Measurements from ENCODE around the gene ARHGAP27.
"Not testable (repeated sequence)": the region's sequence is repeated elsewhere in the genome, so short reads cannot be mapped to it uniquely, and the experiment has no call there.

The ARHGAP27 gene

DNA sequence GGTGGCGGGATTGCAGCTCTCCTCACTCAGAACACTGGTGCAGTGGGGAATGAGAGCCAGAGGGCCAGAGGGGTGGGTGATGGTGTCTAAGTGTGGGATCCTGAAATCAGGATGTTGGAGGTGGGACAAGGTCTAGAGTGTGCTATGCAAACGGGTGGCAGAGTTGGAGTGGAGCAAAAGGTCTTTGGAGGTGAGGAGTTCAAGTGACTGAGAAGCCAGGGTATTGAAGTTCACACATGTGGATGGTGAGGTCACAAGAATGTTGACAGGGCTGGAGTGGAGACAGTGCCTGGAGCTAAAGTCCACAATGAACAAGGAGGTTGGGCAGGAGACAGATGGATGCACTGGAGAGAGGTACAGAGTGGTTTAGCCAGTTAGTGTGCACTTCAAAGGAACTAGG lies 77.6 kb downstream of the ARHGAP27 start:
- DNase-seq = no peak

GRCh38 chr17:45353043-45353442 lies 79.6 kb downstream of the ARHGAP27 start:
- peak; percentile 20 for DNase-seq

GRCh38 chr17:45351831-45352230 lies 80.8 kb downstream of the ARHGAP27 start:
- DNase-seq = no peak

DNA sequence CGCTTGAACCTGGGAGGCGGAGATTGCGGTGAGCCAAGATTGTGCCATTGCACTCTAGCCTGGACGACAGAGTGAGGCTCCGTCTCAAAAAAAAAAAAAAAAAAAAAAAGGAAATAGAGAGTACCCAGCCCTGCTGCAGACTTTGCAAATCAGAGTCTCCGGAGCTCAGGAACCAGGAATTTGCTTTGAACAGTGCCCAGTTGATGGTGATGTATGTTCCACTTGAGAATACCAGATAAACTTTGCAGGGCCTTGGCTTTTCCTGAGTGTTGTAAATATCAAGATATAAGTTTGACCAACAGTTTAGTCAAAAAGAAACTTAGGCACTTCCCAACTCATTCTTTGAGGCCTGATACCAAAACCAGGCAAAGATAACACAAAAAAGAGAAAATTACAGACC lies 85.2 kb downstream of the ARHGAP27 start:
- DNase-seq = no peak

DNA sequence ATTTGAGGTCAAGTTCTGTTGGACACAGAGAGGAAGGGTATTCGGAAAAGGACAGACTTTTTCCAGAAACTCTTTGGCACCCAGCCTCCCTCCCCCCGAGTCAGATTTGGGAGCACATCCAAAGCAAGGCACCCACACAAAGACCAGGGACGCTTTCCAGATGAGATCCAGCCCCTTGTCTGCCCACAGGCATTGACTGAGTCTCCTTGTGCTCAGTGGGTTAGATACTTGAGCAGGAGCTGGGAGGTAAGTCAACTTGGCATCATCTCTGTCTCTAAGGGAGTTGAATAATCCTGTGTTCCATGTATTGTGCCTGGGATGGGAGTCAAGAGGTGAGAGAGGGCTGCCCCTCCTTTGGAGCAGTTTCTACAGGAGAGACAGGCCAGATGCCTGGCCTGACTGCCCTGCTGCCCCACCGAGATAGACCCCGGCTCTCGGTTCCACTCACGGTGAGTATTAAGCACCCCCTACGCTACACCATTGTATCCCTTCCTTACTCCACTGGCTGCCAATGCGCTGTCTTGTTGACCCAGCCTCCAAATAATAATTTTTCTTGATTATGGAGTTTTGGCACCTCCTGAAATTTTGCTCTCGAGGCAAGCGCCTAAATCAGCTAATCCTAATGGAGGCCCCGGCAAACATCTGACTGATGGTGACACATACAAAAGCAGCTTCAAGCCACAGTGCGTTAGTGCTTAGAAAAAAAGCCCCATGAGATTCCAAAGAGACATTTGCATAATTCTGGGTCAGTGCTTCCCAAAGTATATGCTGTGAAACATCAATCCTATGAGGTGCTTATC lies 86.3 kb downstream of the ARHGAP27 start:
- DNase-seq = no peak

GRCh38 chr17:45345554-45346215 lies 87.0 kb downstream of the ARHGAP27 start:
- no peak for DNase-seq

GRCh38 chr17:45345246-45345553 lies 87.5 kb downstream of the ARHGAP27 start:
- no peak for DNase-seq

GRCh38 chr17:45343967-45344664 lies 88.6 kb downstream of the ARHGAP27 start:
- not testable (repeated sequence) for DNase-seq

All from CD4-positive, alpha-beta T cell treated with Interleukin-17A for 1 hour (primary cell).